GM03348 (cell line): ENCODE measurements around the gene FSTL4.
"Not testable (repeated sequence)": the region's sequence is repeated elsewhere in the genome, so short reads cannot be mapped to it uniquely, and the experiment has no call there.

ENCODE experiments used
- DNase-seq: peaks from one replicate; pipeline ENCODE4 v3.0.0; 2012; ENCODE audit warnings: low spot score

Gene FSTL4

DNA sequence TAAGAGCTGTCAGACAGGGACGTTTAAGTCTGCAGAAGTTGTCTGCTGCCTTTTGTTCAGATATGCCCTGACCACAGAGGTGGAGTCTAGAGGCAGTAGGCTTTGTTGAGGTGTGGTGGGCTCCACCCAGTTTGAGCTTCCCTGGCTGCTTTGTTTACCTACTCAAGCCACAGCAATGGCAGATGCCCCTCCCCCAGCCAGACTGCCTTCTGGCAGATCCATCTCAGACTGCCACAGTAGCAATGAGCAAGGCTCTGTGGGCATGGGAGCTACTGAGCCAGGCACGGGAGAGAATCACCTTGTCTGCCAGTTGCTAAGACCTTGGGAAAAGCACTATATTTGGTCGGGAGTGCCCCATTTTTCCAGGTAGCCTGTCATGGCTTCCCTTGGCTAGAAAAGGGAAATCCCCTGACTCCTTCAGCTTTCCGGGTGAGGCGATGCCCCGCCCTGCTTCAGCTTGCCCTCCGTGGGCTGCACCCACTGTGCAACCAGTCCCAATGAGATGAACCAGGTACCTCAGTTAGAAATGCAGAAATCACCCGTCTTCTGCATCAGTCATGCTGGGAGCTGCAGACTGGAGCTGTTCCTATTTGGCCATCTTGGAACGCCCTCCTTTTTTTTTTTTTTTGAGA is 441.5 kb downstream of the FSTL4 start:
- DNase-seq, result not testable (repeated sequence)

DNA sequence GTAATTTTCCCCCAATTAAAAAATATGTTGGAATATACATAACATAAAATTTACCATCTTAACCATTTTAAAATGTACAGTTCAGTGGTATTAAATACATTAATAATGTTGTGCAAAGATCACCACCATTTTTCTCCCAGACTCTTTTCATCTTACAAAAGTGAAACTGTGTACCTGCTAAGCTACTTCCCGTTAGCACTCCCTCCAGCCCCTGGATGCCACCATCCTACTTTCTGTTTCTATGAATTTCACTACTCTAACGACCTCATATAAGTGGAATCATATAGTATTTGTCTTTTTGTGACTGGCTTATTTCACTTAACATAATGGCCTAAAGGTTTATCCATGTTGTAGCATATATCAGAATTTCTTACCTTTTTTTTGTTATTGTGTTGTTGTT is 447.6 kb downstream of the FSTL4 start:
- DNase-seq, result no peak

DNA sequence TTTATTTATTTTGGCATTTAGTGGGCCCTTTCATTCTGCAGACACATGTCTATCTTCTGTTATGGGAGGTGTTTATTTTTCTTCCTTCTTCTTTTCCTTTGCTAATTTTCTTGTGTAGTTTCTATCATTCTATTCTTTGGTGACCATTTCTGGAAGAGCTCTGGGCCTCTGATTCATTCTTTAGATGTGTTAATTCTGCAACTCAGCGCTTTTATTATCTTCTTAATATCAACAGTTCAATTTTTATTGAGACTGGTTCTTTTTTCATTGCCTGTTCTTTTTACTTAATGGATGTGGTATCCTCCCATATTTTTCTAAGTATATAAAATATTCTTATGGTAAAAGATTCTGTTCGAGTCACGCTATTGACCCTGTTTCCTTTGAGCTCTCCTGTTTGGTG is 448.5 kb downstream of the FSTL4 start:
- no peak for DNase-seq

DNA sequence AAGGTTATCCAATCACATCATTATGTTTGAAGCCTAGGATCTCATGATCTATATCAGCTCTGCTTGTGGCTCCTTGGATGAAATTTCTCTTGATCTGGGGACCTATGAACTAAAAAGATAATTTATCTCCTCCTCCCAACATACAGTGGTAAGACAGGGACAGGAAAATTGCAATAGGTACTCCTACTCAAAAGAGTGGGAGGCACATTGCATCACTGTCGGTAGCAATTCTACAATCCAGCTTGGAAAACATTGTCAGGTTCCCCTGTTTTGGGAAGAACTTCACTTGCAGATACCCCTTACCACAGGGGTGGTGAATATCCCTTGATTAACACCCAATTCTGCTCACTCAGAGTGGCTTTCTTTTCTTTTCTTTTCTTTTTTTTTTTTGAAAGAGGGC is 452.8 kb downstream of the FSTL4 start:
- DNase-seq, result no peak

DNA sequence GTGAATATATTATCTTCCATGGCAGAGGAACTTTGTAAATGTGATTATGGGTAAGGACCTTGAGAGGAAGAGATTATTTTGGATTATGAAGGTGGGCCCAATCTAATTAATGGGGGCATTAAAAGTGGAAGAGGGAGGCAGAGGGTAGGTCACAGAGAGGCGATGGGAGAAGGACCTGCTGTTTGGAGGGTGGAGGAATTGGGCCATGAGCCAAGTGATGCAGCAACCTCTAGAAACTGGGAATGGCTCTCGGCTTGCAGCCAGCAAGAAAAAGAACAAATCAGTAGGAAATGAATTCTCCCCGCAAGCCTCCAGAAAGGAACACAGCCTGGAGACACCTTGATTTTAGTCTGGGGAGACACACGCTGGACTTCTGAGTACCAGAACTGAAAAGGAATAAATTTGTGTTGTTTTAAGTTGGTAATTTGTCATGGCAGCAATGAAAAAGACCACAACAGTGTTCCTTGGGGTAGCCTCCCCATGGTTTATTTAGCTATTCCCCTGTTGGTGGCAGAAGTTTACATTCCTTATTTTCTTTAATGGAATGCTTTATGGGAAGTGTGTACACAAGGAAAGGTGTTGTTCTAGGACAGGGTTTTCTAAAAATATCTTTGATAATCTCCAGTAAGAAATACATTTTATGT is 456.9 kb downstream of the FSTL4 start:
- no peak for DNase-seq

DNA sequence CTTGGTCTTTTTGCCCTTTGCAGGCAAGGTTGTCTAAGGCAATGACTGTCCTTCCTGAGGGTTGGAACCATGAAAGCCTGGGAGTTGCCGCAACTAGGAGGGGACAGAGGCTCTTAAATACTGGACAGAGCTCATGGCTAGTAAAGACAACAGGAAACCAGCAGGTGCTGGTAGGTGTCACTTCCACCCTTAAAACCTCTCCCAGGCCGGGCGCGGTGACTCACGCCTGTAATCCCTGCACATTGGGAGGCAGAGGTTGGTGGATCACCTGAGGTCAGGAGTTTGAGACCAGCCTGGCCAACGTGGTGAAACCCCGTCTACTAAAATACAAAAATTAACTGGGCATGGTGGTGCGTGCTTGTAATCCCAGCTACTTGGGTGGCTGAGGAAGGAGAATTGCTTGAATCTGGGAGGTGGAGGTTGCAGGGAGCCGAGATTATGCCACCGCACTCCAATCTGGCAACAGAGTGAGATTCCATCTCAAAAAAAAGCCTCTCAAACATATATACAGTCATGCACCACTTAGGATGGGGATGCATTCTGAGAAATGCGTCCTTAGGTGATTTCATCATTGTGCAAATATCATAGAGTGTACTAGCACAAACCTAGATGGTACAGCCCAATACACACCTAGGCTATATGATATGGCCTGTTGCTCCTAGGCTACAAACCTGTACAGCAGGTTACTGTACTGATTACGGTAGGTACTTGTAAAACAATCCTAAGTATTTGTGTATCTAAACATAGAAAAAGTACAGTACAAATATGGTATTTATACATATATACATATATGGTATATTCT is 457.9 kb downstream of the FSTL4 start:
- DNase-seq, result no peak

DNA sequence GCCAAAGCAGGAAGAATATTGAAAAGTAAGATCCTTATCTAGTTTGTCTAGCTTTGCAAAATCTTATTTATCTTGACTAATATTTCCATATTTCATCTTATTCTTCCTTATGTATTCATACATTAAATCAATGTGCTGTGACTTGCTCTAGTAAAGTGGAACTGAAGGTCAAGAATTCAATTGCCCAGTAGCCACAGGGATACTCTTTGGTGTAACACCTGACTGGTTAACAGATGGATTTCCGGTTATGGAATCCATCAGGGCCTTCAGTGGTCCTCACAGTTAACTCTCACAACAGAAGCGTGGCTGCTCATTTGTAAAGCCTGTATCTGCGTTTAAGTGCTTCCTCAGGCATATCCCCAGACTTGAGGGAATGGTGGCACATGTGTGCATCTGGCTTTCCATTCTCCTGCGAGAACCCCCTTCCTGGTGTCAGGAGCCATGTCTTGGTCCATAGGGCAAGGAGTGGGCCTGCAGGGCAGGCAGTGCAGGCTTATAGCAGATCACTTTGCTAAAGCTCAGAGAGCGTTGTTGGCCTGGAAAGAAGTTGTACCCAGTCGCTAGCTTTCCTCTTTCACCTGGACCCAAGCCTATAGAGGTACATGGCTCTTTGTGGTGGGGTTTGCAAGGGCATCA is 461.3 kb downstream of the FSTL4 start:
- DNase-seq, result no peak

DNA sequence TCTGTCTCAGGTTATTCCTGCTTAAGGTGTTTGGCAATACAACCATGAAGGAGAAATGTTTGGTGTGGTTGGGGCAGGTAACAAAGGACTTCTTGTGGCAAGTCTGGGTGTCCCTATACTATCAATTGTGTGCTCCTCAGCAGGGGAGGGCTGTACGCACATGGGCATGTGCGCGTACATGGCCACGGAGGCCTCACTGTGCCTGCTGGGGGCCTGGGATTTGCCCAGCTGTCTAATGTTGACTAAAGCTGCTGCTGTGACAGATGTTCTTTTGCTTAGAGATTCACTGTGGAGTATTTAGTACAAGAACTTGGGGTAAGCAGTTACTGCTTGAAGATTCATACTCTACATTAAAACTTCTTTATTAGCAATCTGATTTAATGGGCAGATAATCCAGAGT is 463.0 kb downstream of the FSTL4 start:
- DNase-seq, result no peak

DNA sequence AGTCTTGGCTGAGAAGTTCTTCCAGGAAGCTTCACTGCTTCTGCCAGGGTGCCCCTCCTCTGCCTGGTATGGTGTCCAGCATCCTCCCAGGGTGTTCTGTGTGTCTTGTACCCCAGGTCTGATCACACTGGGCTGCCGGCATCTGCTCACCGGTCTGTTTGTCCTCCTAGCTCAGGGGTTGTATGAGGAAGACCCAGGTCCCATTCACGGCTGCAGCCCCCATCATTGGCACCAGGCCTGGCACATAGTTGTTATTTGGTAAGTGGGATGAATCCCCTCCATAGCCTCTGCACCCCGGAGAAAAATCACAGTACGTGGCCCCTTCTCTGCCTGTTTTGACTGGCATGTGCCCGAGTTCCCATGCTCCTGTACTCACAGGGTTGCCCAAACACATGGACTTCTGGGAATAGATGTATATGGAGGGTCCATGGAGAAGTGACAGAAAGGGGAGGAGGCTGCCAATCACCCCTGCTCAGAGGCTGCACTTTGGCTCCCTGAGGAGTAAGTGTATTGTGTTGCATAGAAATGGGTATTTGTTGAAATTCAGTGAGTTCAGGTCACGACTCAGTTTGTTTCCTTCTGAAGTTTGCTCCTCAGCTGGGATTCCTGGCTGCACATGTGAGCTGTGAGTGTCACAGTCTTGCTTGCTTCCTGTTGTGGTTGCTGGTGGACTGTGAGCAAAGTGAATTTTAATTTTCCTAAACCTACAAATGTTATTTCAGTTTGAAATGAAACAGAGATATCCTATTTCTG is 464.4 kb downstream of the FSTL4 start:
- DNase-seq, result no peak

DNA sequence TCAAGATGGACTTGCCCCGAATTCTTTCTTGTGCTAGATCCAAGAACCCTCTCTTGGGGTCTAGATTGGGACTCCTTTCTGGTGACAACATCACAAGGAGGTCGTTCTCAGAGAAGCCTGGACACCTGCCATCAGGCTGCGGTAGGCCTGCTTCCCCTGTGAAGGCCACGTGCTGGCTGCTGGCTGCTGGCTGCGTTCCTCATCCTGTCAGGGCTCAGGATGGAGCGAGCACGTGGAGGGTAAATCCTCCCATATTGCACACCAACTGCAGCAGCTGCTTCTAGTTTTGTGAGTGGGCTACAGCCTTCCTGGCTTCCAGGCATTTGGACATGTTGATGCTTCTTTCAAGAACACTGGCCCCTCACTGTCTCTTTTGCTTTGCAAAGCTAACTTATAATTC is 464.9 kb downstream of the FSTL4 start:
- no peak for DNase-seq
